A673 (cell line): Measurements from ENCODE around the gene LRRK1. TPM values are rescaled to one million over a fixed set of nuclear protein-coding genes. Genes with fewer than 3 reads are reported as not detected.

Experiments used
- BruUV-seq: library from RNA; stranded (reverse); fragments of 400-500 nt; replicated peaks from 2 replicates; lab custom pipeline; 2021; lab: Mats Ljungman, UMichigan
- CTCF ChIA-PET: fragments of 300-600 bp; sonication (Branson Sonifier 250); formaldehyde crosslinking; loops from one replicate; lab custom pipeline; 2022; ENCODE audit warnings: antibody characterized with exemption; lab: Charles Lee
- POLR2A ChIA-PET: fragments of 300-600 bp; sonication (Branson Sonifier 250); formaldehyde crosslinking; loops from one replicate; lab custom pipeline; 2022; ENCODE audit warnings: antibody characterized with exemption; ENCODE audit not compliant: low non-redundant PET; lab: Charles Lee
- DNase-seq: peaks from one replicate; pipeline ENCODE4 v3.0.0-alpha.2; 2015; ENCODE audit warnings: low spot score
- H3K27ac ChIP-seq: fragments of 200-600 bp; sonication (generic); 2 replicates; pipeline ENCODE4 v1.5.1; 2016; ENCODE audit warnings: mixed run types, low read depth, mild to moderate bottlenecking, mixed read lengths, antibody characterized with exemption, low read length; ENCODE audit not compliant: poor library complexity, severe bottlenecking
- H3K27me3 ChIP-seq: fragments of 200-600 bp; sonication (generic); replicated peaks from 2 replicates; pipeline ENCODE4 v1.6.1; 2017; ENCODE audit warnings: mixed run types, low read depth, mild to moderate bottlenecking, mixed read lengths, antibody characterized with exemption, low read length; ENCODE audit not compliant: insufficient read depth, poor library complexity
- H3K36me3 ChIP-seq: fragments of 200-600 bp; sonication (generic); 2 replicates; pipeline ENCODE4 v1.6.1; 2016; ENCODE audit warnings: mixed run types, mild to moderate bottlenecking, mixed read lengths, antibody characterized with exemption, low read length; ENCODE audit not compliant: insufficient read depth, poor library complexity, severe bottlenecking
- H3K4me1 ChIP-seq: fragments of 200-600 bp; sonication (generic); 2 replicates; pipeline ENCODE4 v1.6.1; 2017; ENCODE audit warnings: mixed run types, mild to moderate bottlenecking, mixed read lengths, antibody characterized with exemption, low read length; ENCODE audit not compliant: insufficient read depth, poor library complexity, severe bottlenecking
- H3K4me3 ChIP-seq: fragments of 200-600 bp; sonication (generic); 2 replicates; pipeline ENCODE4 v1.5.1; 2016; ENCODE audit warnings: low read depth, mixed run types, mild to moderate bottlenecking, mixed read lengths, low read length; ENCODE audit not compliant: poor library complexity, severe bottlenecking
- H3K9me3 ChIP-seq: fragments of 200-600 bp; sonication (generic); 2 replicates; pipeline ENCODE4 v1.6.1; 2016; ENCODE audit warnings: mixed run types, low read depth, mild to moderate bottlenecking, mixed read lengths, antibody characterized with exemption, low read length; ENCODE audit not compliant: poor library complexity, severe bottlenecking
- EZH2 ChIP-seq: fragments of 200-600 bp; sonication (generic); IDR thresholded peaks from 2 replicates; pipeline ENCODE4 v1.6.1; 2017; ENCODE audit warnings: borderline replicate concordance, low read depth, mild to moderate bottlenecking, mixed read lengths, antibody characterized with exemption, low read length; ENCODE audit not compliant: poor library complexity, severe bottlenecking
- intact Hi-C: fragments of 100-400 bp; cut with micrococcal nuclease; formaldehyde crosslinking; loops from one replicate; pipeline ENCODE4 v1.10.0; 2022; ENCODE audit not compliant: unreplicated experiment
- total RNA-seq: library from RNA; stranded (reverse); gene quantifications from 2 replicates; pipeline ENCODE4 v1.2.3, GENCODE V29; 2021
- TF ChIP-seq, protein P1 (sequence below): fragments of 300-800, 200-600 bp; sonication (generic); conservative IDR thresholded peaks from 2 replicates; pipeline ENCODE4 v1.5.1; 2017; ENCODE audit warnings: low read depth, mild to moderate bottlenecking, antibody characterized with exemption, low read length, moderate library complexity, mixed read lengths

The LRRK1 gene
- total RNA-seq, 1 experiment from 2014 or later: 7.7 TPM

DNA sequence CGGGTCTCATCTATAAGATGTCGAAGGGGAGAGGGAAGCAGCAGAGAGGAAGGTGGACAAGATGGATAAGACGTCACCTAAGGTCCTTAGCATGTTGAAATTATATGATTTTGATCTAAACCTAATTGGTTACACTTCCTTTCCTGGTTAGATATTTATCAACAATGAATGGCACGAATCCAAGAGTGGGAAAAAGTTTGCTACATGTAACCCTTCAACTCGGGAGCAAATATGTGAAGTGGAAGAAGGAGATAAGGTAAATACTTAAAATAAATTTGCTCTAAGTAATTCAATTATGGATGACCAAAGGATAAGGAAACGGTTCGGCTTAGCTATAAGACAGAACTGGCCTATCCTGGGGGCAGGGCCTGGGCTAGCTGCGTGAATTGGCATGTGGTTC is 34.0 kb upstream of the LRRK1 start:
- H3K27ac ChIP-seq: no peak overlapping the region
- TF ChIP-seq, protein P1, sequence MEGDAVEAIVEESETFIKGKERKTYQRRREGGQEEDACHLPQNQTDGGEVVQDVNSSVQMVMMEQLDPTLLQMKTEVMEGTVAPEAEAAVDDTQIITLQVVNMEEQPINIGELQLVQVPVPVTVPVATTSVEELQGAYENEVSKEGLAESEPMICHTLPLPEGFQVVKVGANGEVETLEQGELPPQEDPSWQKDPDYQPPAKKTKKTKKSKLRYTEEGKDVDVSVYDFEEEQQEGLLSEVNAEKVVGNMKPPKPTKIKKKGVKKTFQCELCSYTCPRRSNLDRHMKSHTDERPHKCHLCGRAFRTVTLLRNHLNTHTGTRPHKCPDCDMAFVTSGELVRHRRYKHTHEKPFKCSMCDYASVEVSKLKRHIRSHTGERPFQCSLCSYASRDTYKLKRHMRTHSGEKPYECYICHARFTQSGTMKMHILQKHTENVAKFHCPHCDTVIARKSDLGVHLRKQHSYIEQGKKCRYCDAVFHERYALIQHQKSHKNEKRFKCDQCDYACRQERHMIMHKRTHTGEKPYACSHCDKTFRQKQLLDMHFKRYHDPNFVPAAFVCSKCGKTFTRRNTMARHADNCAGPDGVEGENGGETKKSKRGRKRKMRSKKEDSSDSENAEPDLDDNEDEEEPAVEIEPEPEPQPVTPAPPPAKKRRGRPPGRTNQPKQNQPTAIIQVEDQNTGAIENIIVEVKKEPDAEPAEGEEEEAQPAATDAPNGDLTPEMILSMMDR: no peak
- TF ChIP-seq EZH2: no peak
- DNase-seq: no peak
- no TSS peak for BruUV-seq
- no peak overlapping the region for H3K4me3 ChIP-seq
- H3K36me3 ChIP-seq: no peaks in the 10 kb centered on the region
- no peaks in the 10 kb centered on the region for H3K4me1 ChIP-seq
- ChIA-PET POLR2A (no interaction called here), CTCF (no interaction called here)
- intact Hi-C loops: no loop called here
- H3K9me3 ChIP-seq: no peaks in the 10 kb centered on the region
- peaks cover 27% of the 10 kb centered on the region for H3K27me3 ChIP-seq

DNA sequence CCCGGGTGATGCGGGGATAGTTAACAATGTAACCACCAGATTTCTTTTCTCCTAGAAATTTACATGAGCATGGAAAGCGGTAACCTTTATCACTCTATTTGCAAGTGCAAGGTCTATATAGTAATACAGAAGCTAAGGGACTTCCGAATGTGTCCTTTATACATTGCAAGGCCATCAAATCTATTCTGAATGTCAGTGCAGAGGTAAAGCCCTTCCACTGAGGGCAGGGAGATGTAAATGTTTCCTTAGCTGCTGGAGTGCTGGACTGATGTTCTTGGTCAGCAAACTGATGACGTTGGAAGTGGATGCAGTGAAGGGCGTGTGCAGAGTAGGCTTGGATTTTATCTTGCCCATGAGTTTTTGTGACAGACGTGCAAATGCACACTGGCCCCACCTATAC is 33.3 kb upstream of the LRRK1 start:
- no TSS peak for BruUV-seq
- intact Hi-C loops: no loop called here
- no peak overlapping the region for H3K27ac ChIP-seq

DNA sequence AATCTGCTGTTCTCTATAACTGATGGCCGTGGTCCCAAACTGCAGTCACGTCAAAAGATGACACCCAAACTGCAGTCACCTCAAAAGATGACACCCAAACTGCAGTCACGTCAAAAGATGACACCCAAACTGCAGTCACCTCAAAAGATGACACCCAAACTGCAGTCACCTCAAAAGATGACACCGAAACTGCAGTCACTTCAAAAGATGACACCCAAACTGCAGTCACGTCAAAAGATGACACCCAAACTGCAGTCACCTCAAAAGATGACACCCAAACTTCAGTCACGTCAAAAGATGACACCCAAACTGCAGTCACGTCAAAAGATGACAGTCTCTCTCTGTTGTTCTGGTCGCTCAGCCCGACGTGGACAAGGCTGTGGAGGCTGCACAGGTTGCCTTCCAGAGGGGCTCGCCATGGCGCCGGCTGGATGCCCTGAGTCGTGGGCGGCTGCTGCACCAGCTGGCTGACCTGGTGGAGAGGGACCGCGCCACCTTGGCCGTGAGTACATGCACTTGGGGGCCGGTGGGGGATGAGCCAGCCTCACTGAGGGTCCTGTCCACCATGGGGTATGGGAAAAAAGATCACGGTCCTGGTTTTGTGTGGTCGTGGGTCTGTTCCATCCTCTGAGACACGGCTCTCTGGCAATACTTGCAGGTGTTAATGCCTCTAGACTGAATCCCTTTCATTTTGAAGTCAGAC is 31.8 kb upstream of the LRRK1 start:
- POLR2A ChIA-PET: no interaction called here
- no peak for DNase-seq
- H3K27me3 ChIP-seq: peaks cover 8% of the 10 kb centered on the region
- no peaks in the 10 kb centered on the region for H3K4me1 ChIP-seq
- intact Hi-C loops: no loop called here
- H3K36me3 ChIP-seq: no peaks in the 10 kb centered on the region
- BruUV-seq: no TSS peak
- H3K9me3 ChIP-seq: no peaks in the 10 kb centered on the region
- CTCF ChIA-PET: no interaction called here
- no peak overlapping the region for H3K4me3 ChIP-seq
- TF ChIP-seq, protein P1: no peak
- no peak for TF ChIP-seq EZH2
- H3K27ac ChIP-seq: no peak overlapping the region

More for the DNA sequence above, 33.3 kb upstream of the LRRK1 start:
- H3K9me3 ChIP-seq: no peaks in the 10 kb centered on the region
- H3K4me3 ChIP-seq: no peak overlapping the region
- no peaks in the 10 kb centered on the region for H3K4me1 ChIP-seq
- H3K36me3 ChIP-seq: no peaks in the 10 kb centered on the region
- POLR2A ChIA-PET: no interaction called here
- no peak for DNase-seq
- TF ChIP-seq, protein P1: no peak
- CTCF ChIA-PET: no interaction called here
- H3K27me3 ChIP-seq: peaks cover 20% of the 10 kb centered on the region
